Neural progenitor cell (in vitro differentiated cells): ENCODE measurements around the gene ZPBP2. TPM values are rescaled to one million over a fixed set of nuclear protein-coding genes. Genes with fewer than 3 reads are reported as not detected.
A peak's percentile ranks its signal among the peaks of the same experiment; 100 is the strongest.

Experiments used
- DNase-seq: peaks from one replicate; pipeline ENCODE4 v3.0.0-alpha.2; 2016; ENCODE audit warnings: low spot score
- H2AFZ ChIP-seq: fragments of 200-600 bp; sonication (generic); replicated peaks from 2 replicates; pipeline ENCODE4 v1.6.1; 2016; ENCODE audit warnings: antibody characterized with exemption
- H3F3A ChIP-seq: fragments of 200-600 bp; sonication (generic); 2 replicates; pipeline ENCODE4 v1.6.1; 2016; ENCODE audit warnings: antibody characterized with exemption, low read depth
- H3K27ac ChIP-seq: fragments of 200-600 bp; sonication (generic); 2 replicates; pipeline ENCODE4 v1.5.1; 2016; ENCODE audit warnings: mild to moderate bottlenecking
- H3K27me3 ChIP-seq: fragments of 200-600 bp; sonication (generic); 2 replicates; pipeline ENCODE4 v1.6.1; 2016; ENCODE audit warnings: mild to moderate bottlenecking, moderate library complexity
- H3K36me3 ChIP-seq: fragments of 200-600 bp; sonication (generic); 2 replicates; pipeline ENCODE4 v1.5.1; 2016
- H3K4me1 ChIP-seq: fragments of 200-600 bp; sonication (generic); 2 replicates; pipeline ENCODE4 v1.6.1; 2016; ENCODE audit warnings: mixed run types
- H3K4me2 ChIP-seq: fragments of 200-600 bp; sonication (generic); 2 replicates; pipeline ENCODE4 v1.6.1; 2016
- H3K4me3 ChIP-seq: fragments of 200-600 bp; sonication (generic); 2 replicates; pipeline ENCODE4 v1.5.1; 2016
- H3K79me2 ChIP-seq: fragments of 200-600 bp; sonication (generic); 2 replicates; pipeline ENCODE4 v1.6.1; 2016; ENCODE audit warnings: low read depth
- H3K9ac ChIP-seq: fragments of 200-600 bp; sonication (generic); 2 replicates; pipeline ENCODE4 v1.6.1; 2016
- H3K9me3 ChIP-seq: fragments of 200-600 bp; sonication (generic); 2 replicates; pipeline ENCODE4 v1.5.1; 2016; ENCODE audit warnings: low read depth
- H4K20me1 ChIP-seq: fragments of 200-600 bp; sonication (generic); 2 replicates; pipeline ENCODE4 v1.6.1; 2016; ENCODE audit warnings: low read depth
- H3K27ac Mint-ChIP-seq: 3 replicates; pipeline ENCODE4 v1.8.0; 2021; ENCODE audit warnings: mixed read lengths
- H3K27me3 Mint-ChIP-seq: 2 replicates; pipeline ENCODE4 v1.8.0; 2022; ENCODE audit warnings: low read depth, mild to moderate bottlenecking, inconsistent platforms, moderate library complexity, mixed read lengths; ENCODE audit not compliant: insufficient read depth
- H3K36me3 Mint-ChIP-seq: 3 replicates; pipeline ENCODE4 v1.8.0; 2021; ENCODE audit warnings: mixed read lengths
- H3K4me1 Mint-ChIP-seq: 3 replicates; pipeline ENCODE4 v1.8.0; 2021; ENCODE audit warnings: mixed read lengths
- H3K4me3 Mint-ChIP-seq: 3 replicates; pipeline ENCODE4 v1.8.0; 2021; ENCODE audit warnings: mild to moderate bottlenecking, moderate library complexity, mixed read lengths
- H3K9me3 Mint-ChIP-seq: 3 replicates; pipeline ENCODE4 v1.8.0; 2020; ENCODE audit warnings: mixed read lengths
- EZH2 ChIP-seq: fragments of 200-600 bp; sonication (generic); IDR thresholded peaks from 2 replicates; pipeline ENCODE4 v1.6.1; 2017; ENCODE audit warnings: antibody characterized with exemption, mild to moderate bottlenecking, moderate library complexity
- EZH2phosphoT487 ChIP-seq: fragments of 200-600 bp; sonication (generic); IDR thresholded peaks from 2 replicates; pipeline ENCODE4 v1.6.1; 2017; ENCODE audit warnings: antibody characterized with exemption
- total RNA-seq: library from RNA; depleted of rRNA; stranded (reverse); fragments of >200 nt; gene quantifications from 2 replicates; pipeline ENCODE4 v1.2.3, GENCODE V29; 2015; ENCODE audit warnings: low replicate concordance
- TF ChIP-seq, protein P1 (sequence below): fragments of 200-600 bp; sonication (generic); IDR thresholded peaks from 2 replicates; pipeline ENCODE4 v1.5.1; 2017; ENCODE audit warnings: antibody characterized with exemption, mild to moderate bottlenecking

ZPBP2 gene
- total RNA-seq, 1 donor from 2014 or later: not detected

DNA sequence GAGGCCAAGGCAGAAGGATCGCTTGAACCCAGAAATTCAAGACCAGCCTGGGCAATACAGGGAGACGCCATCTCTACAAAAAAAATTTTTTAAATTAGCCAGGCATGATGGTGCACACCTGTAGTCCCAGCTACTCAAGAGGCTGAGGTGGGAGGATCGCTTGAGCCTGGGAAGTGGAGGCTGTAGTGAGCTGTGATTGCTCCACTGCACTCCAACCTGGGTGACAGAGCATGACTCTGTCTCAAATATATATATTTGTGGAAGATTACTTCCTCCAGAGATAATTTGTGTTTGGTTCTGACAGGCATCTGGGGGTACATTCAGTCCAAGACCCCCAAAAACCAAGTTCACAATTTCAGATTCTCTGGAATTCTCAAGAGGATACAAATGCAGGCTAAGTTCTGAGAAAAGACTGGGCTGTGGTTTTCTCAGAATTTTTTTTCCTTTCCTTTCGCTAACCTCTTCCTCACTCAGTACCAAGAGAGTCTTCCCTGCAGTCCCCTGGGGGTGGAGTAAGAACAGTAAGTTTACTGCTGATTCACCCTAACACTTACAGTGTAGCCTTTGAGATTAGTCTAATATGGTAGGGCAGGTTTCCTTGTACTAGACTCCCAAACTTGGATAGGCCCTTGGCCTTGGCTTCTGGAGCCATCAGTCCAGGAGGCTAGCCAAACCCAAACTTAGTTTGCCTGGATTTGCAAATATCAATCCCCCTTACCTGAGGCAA, 35.3 kb downstream of the ZPBP2 start:
- Mint-ChIP-seq H3K27ac (no peak overlapping the region), H3K27me3 (peaks cover 4% of the 10 kb centered on the region)
- TF ChIP-seq EZH2phosphoT487 (no peak), EZH2 (no peak)
- TF ChIP-seq, protein P1, sequence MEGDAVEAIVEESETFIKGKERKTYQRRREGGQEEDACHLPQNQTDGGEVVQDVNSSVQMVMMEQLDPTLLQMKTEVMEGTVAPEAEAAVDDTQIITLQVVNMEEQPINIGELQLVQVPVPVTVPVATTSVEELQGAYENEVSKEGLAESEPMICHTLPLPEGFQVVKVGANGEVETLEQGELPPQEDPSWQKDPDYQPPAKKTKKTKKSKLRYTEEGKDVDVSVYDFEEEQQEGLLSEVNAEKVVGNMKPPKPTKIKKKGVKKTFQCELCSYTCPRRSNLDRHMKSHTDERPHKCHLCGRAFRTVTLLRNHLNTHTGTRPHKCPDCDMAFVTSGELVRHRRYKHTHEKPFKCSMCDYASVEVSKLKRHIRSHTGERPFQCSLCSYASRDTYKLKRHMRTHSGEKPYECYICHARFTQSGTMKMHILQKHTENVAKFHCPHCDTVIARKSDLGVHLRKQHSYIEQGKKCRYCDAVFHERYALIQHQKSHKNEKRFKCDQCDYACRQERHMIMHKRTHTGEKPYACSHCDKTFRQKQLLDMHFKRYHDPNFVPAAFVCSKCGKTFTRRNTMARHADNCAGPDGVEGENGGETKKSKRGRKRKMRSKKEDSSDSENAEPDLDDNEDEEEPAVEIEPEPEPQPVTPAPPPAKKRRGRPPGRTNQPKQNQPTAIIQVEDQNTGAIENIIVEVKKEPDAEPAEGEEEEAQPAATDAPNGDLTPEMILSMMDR: no peak

DNA sequence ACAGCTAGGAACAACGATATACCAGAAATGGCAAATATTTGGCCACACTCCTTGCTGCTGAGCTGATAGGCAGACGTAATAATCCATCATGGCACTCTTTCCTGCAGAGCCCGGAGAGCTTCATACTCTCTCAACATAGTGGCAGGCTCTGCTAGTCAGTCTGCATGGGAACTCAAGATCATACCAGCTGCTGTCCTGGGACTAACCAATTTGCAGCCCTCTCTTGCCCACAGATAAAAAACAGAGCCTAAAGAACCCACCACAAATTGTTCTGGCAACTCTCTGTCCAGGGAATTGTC, 36.9 kb downstream of the ZPBP2 start:
- no peak overlapping the region for H3K4me2 ChIP-seq
- H3K27ac ChIP-seq: no peak overlapping the region
- H3F3A ChIP-seq: no peaks in the 10 kb centered on the region
- no peak overlapping the region for H2AFZ ChIP-seq
- Mint-ChIP-seq H3K4me3 (no peak overlapping the region), H3K9me3 (no peaks in the 10 kb centered on the region), H3K27me3 (peaks cover 4% of the 10 kb centered on the region), H3K4me1 (no peaks in the 10 kb centered on the region), H3K27ac (no peak overlapping the region), H3K36me3 (peaks cover 9% of the 10 kb centered on the region)
- H3K36me3 ChIP-seq: no peaks in the 10 kb centered on the region
- TF ChIP-seq EZH2 (no peak), EZH2phosphoT487 (no peak)
- TF ChIP-seq, protein P1: no peak
- no peak overlapping the region for H3K4me3 ChIP-seq
- no peaks in the 10 kb centered on the region for H3K79me2 ChIP-seq
- H3K4me1 ChIP-seq: no peaks in the 10 kb centered on the region
- H3K9ac ChIP-seq: peak overlapping the region; percentile 27
- H3K27me3 ChIP-seq: no peaks in the 10 kb centered on the region
- DNase-seq: no peak
- H3K9me3 ChIP-seq: no peaks in the 10 kb centered on the region
- H4K20me1 ChIP-seq: no peaks in the 10 kb centered on the region

More for the DNA sequence above, 35.3 kb downstream of the ZPBP2 start:
- Mint-ChIP-seq H3K36me3 (peaks cover 7% of the 10 kb centered on the region), H3K4me1 (no peaks in the 10 kb centered on the region), H3K9me3 (no peaks in the 10 kb centered on the region), H3K4me3 (no peak overlapping the region)
- H3K4me1 ChIP-seq: no peaks in the 10 kb centered on the region
- H3K4me2 ChIP-seq: no peak overlapping the region
- no peaks in the 10 kb centered on the region for H3K27me3 ChIP-seq
- H3K79me2 ChIP-seq: no peaks in the 10 kb centered on the region
- no peak overlapping the region for H3K27ac ChIP-seq
- H3K36me3 ChIP-seq: no peaks in the 10 kb centered on the region
- H3K9ac ChIP-seq: no peak overlapping the region
- no peak overlapping the region for H3K4me3 ChIP-seq
- no peaks in the 10 kb centered on the region for H3K9me3 ChIP-seq
- no peaks in the 10 kb centered on the region for H3F3A ChIP-seq
- H2AFZ ChIP-seq: no peak overlapping the region
- no peaks in the 10 kb centered on the region for H4K20me1 ChIP-seq
- no peak for DNase-seq

DNA sequence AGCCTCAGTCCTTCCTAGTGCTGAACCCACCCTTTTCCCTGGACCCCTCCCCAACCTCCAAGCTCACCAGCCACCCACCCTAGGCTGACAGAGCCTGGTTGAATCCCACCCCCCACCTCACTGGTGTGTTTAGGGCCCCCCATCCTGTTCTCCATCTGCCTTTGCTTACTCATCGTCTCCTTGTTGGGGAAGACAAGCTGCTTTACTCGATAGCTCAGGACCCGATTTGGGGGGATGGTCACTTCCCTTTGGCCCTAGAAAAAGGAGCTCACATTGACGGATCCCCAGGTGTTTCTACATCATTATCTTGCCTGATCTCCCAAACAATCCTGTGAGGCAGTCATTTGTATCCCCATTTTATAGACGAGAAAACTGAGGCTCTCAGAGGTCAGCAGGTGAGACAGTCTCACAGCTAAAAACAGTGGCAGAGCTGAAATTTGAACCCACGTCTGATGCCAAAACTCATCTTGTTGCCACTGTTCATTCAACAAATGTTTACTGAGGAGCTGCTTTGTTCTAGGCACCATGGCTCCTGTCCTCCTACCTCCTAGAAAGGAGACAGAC, 40.9 kb downstream of the ZPBP2 start:
- Mint-ChIP-seq H3K27ac (no peak overlapping the region), H3K4me1 (no peaks in the 10 kb centered on the region), H3K9me3 (no peaks in the 10 kb centered on the region), H3K36me3 (peaks cover 9% of the 10 kb centered on the region), H3K4me3 (no peak overlapping the region), H3K27me3 (peaks cover 4% of the 10 kb centered on the region)
- no peaks in the 10 kb centered on the region for H3K9me3 ChIP-seq
- H3F3A ChIP-seq: no peaks in the 10 kb centered on the region
- H3K9ac ChIP-seq: no peak overlapping the region
- no peaks in the 10 kb centered on the region for H3K36me3 ChIP-seq
- no peaks in the 10 kb centered on the region for H3K4me1 ChIP-seq
- H3K27ac ChIP-seq: no peak overlapping the region
- H3K4me3 ChIP-seq: no peak overlapping the region
- H3K4me2 ChIP-seq: no peak overlapping the region
- TF ChIP-seq EZH2 (no peak), EZH2phosphoT487 (no peak)
- TF ChIP-seq, protein P1: no peak
- H3K79me2 ChIP-seq: no peaks in the 10 kb centered on the region
- no peak for DNase-seq
- no peaks in the 10 kb centered on the region for H4K20me1 ChIP-seq
- H3K27me3 ChIP-seq: no peaks in the 10 kb centered on the region
- H2AFZ ChIP-seq: no peak overlapping the region
